Measurements from ENCODE around the gene SH3RF3. TPM values are rescaled to one million over a fixed set of nuclear protein-coding genes. Genes with fewer than 3 reads are reported as not detected.

The SH3RF3 gene
- polyA plus RNA-seq, 1 of the 3 experiments (the other 2 are of a cell fraction), result 1.9 TPM

DNA sequence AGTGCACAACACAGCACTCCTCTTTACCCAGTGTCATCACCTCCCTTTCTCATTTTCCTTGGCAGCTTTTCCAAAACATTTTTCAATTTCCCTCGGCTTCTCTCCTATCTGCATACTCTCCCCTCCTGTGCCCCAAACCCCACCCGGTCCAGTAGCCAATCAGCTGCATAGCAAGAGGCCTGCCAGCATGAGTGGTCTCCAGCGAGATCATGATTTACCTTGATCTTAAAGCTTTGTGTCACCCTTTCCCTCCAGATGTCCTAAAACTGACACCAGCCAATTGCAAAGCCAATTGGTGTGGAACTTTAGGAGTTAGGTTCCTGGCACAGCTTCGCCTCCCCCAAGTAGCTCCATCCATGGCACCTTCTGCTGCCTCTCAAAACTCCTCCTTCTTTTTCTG, 45.2 kb upstream of the SH3RF3 start:
- Histone ChIP-seq H3K36me3 (replicated peaks in 1 of 2; ENCODE audit: control insufficient read depth in 1 of 2, insufficient read depth in 2 of 2, low read length in 1 of 2) (no peaks in the 10 kb centered on the region), H3K27ac (ENCODE audit: low read depth in 2 of 2, low read length in 1 of 2) (no peak overlapping the region), H3K79me2 (ENCODE audit: insufficient read depth) (no peaks in the 10 kb centered on the region), H4K20me1 (ENCODE audit: insufficient read depth) (no peaks in the 10 kb centered on the region), H2AFZ (ENCODE audit: low read depth) (no peak overlapping the region), H3K9me3 (no peaks in the 10 kb centered on the region), H3K9me2 (no peaks in the 10 kb centered on the region), H3K27me3 (ENCODE audit: insufficient read depth) (peaks cover 14% of the 10 kb centered on the region; the same call in 1 of the 2 replicates), H3K4me1 (ENCODE audit: control insufficient read depth in 1 of 2, insufficient read depth in 2 of 2, low read depth in 1 of 2, low read length in 1 of 2) (no peaks in the 10 kb centered on the region), H3K4me2 (no peak overlapping the region), H3F3A (replicated peaks; ENCODE audit: insufficient read depth) (no peaks in the 10 kb centered on the region), H3K4me3 (ENCODE audit: low read depth in 2 of 2, low read length in 1 of 2) (no peak overlapping the region), H3K9ac (no peak overlapping the region)
- no peak for DNase-seq
- TF ChIP-seq SIN3A (IDR thresholded peaks at IDR 0.05; ENCODE audit: borderline replicate concordance, low read depth, low read length) (no peak), TCF12 (IDR thresholded peaks at IDR 0.05) (no peak), GATA2 (CRISPR knock-in tag; IDR thresholded peaks at IDR 0.05) (no peak), JUND (IDR thresholded peaks at IDR 0.05) (no peak), CHD2 (IDR thresholded peaks at IDR 0.05; ENCODE audit: low read length, partially characterized antibody) (no peak), IRF3 (IDR thresholded peaks at IDR 0.05; ENCODE audit: low read depth, low read length) (no peak), TEAD4 (IDR thresholded peaks at IDR 0.05; ENCODE audit: borderline replicate concordance, insufficient read depth) (no peak), RCOR1 (IDR thresholded peaks at IDR 0.05; ENCODE audit: low read length) (no peak), EZH2phosphoT487 (IDR thresholded peaks at IDR 0.05; ENCODE audit: borderline replicate concordance, low read depth) (no peak), EP300 (IDR thresholded peaks at IDR 0.05; ENCODE audit: borderline replicate concordance in 1 of 2, low read depth in 1 of 2, low read length in 1 of 2) (no peak), MEF2A (IDR thresholded peaks at IDR 0.05; ENCODE audit: borderline replicate concordance, low read depth) (no peak), FOXJ3 (CRISPR knock-in tag; IDR thresholded peaks at IDR 0.05) (no peak), YY1 (IDR thresholded peaks at IDR 0.05; ENCODE audit: low read depth) (no peak)
- TF ChIP-seq, protein P1, sequence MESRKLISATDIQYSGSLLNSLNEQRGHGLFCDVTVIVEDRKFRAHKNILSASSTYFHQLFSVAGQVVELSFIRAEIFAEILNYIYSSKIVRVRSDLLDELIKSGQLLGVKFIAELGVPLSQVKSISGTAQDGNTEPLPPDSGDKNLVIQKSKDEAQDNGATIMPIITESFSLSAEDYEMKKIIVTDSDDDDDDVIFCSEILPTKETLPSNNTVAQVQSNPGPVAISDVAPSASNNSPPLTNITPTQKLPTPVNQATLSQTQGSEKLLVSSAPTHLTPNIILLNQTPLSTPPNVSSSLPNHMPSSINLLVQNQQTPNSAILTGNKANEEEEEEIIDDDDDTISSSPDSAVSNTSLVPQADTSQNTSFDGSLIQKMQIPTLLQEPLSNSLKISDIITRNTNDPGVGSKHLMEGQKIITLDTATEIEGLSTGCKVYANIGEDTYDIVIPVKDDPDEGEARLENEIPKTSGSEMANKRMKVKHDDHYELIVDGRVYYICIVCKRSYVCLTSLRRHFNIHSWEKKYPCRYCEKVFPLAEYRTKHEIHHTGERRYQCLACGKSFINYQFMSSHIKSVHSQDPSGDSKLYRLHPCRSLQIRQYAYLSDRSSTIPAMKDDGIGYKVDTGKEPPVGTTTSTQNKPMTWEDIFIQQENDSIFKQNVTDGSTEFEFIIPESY (IDR thresholded peaks at IDR 0.05; ENCODE audit: borderline replicate concordance, low read depth), result no peak
- TF ChIP-seq, protein P2, sequence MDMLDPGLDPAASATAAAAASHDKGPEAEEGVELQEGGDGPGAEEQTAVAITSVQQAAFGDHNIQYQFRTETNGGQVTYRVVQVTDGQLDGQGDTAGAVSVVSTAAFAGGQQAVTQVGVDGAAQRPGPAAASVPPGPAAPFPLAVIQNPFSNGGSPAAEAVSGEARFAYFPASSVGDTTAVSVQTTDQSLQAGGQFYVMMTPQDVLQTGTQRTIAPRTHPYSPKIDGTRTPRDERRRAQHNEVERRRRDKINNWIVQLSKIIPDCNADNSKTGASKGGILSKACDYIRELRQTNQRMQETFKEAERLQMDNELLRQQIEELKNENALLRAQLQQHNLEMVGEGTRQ (IDR thresholded peaks at IDR 0.05; ENCODE audit: borderline replicate concordance, low read depth, low read length), result no peak
- TF ChIP-seq, protein P3, sequence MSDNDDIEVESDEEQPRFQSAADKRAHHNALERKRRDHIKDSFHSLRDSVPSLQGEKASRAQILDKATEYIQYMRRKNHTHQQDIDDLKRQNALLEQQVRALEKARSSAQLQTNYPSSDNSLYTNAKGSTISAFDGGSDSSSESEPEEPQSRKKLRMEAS (IDR thresholded peaks at IDR 0.05; ENCODE audit: low read depth), result no peak
- WGBS (ENCODE audit: low lambda C conversion rate), result 43% methylated on average over 4 of the region's 4 CpGs
- ChIA-PET CTCF (interaction anchor here (1.5 kb wide), 1 partner anchor 155 kb away, joined by 4 read pairs; no protein-coding TSS in a partner anchor), POLR2A (no interaction called here)

Data from SK-N-SH (cell line).